HG03469 (cell line): ENCODE results near the gene JAG1.
"Not testable (repeated sequence)": the region's sequence is repeated elsewhere in the genome, so short reads cannot be mapped to it uniquely, and the experiment has no call there.

ENCODE experiments used
- ATAC-seq: cut with Tn5 transposase; IDR thresholded peaks from one replicate; pipeline ENCODE4 v1.9.1; 2021; ENCODE audit warnings: mild to moderate bottlenecking, moderate library complexity, moderate number of reproducible peaks; ENCODE audit not compliant: unreplicated experiment

JAG1 gene

DNA sequence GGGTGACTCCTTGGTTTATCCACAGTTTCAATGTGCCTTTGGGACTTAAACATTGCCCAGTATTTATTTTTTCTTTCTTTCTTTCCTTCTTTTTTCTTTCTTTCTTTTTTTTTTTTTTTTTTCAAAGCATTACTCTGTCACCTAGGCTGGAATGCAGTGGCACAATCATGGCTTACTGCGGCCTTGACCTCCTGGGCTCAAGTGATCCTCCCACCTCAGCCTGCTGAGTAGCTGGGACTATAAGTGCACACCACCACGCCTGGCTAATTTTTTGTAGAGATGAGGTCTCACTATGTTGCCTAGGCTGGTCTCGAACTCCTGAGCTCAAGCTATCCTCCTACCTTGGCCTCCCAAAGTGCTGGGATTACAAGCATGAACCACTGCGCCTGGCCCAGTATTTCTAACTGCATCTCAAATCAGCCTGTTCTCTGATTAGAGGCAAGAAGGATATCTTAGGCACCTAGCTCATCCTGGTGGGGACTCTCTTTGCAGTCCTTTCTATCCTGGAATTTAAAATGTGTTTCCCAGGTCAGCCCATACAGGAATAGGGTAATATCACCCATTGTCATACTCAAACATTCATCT lies 56.2 kb downstream of the JAG1 start:
- not testable (repeated sequence) for ATAC-seq

DNA sequence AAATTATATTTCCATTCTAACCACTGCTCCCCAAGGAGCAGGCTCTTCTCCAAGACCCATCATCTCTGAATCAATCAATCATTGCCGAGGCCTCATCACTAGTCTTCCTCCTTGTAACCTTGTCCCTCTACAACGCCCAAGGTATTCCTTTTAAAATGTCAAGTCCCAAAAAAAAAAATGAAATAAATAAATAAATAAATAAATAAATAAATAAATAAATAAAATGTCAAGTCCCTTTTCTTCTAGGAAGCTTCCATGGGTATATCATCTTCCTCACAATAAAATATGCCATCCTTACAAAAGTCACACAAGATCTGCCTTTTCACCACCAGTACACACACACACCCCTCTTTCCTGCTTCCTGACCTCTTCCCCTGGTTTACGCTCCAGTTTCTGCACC lies 57.6 kb downstream of the JAG1 start:
- ATAC-seq, result no peak

DNA sequence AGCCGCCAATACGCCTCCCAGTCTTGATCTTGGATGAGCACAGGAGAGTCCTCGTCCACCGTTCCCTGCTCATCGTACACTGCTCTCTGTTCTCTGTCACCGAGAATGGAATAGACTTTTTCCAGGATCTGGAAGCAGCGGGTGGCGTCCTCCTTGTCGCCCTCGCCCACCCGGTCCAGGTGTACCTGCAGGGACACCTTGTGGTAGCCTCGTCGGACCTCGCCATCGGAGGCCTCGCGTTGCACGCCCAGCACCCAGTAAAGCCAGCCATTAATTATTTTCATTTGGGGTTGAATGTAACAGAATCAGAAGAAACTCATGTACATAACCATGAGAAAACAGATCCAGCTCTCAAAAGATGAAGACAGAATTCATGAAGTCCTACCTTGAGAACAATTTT lies 59.9 kb downstream of the JAG1 start:
- ATAC-seq, result no peak

DNA sequence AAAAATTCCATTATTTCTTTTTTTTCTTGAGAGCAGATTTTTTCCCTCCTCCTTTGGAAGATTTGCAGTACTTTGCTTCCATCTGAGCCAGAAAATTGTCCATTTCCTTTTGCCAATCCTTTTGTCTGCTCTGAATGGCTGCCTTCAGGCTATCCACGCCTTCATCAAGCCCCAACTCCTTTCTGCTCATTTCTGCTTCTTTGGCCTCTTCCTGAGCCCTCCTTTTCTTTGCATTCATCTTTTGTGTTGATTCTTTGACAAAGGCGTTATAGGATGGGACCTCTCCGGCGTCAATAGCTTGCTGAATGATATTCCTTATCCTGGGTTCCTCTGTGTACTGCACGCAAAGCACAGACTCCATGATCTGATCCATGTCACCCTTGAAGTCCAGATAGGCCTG lies 60.4 kb downstream of the JAG1 start:
- ATAC-seq, result not testable (repeated sequence)

DNA sequence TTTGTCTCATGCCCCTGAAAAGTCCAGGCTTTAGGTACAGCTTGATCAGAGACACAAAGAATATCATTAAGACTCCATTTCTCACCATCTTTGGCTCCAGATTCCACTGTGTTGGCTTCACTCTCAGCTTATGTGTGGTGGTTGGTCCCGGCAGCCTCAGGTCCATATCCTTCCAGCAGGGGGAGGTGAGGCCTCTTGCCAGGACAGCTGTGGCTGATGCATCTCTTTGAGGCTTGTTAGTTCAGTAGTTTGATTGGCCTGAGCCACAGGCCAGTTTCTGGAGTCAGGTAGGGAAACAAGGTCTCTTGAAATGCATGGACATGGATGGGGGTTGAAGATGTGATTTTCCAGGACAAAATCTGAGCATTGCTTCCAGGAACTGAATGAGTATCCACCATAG lies 62.4 kb downstream of the JAG1 start:
- ATAC-seq, result no peak

DNA sequence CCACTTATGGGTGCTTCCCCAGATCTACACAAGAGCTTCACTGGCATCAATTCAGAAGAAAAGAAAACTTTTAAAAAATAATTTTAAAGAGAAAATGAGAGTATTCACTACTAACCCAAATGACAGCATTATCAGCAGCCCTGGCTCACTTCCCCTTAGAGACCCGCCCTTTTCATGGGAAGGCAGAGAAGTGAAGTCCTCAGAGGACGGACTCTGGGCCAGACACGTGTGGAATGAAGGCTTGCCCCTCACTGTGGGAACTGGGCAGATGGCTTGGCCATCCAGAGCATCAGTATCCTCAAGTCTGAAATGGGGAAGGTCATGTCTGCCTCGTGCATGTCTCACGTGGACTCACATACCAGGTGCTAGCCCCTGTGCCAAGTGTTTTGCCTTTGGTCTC lies 63.5 kb downstream of the JAG1 start:
- ATAC-seq, result no peak

DNA sequence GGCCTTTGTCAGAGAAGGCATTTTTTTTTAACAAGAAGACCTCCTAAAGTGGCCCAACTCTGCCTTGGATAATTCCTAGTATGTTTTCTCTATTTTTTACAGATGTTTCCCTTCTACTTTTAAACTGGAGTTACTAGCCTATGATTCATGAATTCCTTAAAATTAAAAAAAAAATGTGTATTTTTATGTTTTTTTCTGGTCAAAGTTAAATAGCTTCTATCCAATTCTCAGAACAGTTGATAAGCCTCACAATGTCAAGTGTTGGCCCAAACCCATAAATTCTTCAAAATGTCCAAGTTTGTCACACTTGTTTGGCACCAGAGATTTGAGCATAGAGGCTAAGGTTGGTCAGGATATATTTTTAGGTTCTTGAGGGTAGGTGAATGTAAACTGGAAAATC lies 64.0 kb downstream of the JAG1 start:
- no peak for ATAC-seq

DNA sequence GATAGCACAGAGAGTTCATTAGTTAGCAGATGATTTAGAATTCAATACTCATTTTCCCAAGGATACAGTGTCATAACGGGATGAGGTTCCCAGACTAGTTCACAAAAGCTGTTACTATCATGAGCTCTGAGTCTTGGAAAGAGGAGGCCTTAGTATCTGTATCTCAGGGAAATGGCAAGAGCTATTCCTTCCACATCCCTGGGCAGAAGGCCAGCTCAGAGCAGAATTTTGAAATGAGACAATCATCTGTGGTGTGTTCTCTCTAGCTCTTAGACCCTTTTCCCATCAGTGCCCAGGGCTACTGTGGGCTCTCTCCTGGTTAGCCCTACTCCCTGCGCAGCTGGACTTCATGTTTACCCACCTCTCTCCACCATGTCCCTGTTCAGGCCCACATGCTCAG lies 64.5 kb downstream of the JAG1 start:
- ATAC-seq, result no peak

DNA sequence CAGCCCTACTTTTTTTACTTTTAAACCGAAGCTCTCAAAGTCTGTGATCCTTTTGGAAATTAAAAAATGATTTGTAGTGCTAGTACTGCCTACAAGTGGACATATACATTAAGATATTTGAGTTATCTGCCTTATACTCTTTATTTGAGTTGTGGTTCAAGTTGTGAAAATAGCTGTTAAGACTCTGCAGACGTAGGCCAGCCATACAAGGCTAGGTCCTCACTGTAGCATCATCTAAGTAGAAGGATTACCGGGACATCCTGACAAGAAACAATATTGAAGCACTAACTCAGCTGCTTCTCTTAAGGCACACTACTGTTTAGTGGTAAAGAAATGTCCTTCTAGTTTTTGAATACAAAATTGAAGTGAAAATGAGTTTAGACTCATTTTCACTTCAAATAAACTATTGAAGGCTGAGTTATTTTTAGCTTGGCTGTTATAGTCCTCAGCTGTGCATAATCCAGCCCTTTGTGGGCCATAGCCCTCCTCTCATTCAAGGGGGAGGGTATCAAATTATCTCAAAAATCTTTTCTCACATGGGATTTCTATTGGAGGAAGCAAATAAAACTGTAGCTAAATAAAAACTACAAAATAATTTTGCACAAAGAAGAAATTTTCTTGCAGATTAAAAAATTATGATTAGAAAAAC lies 68.1 kb downstream of the JAG1 start:
- no peak for ATAC-seq

DNA sequence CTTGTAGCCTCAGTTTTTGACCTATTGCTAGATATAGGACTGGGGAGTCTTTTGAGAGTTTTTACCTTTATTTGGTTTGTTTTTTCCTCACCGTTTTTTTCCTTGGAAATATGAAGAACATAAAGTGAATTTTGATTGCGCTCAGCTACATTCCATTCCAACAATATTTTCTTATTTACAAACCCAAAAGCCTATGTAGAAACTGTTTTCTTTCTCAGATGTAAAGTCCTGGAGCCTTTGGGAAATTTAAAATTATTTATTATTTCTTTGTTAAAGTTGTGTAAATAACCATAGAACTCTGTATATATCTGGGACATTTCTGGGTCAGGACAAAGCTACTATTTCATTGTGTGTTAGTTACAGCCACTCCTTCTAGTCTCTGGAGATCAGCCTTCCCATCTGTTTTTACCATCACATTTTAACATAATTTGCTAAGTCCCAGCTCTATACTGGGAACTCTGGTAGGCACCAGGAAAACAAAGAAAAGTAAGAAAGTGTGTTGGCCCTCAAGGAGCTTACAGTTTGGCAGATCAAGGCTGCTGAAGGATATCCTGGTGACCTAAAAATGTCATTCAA lies 68.8 kb downstream of the JAG1 start:
- no peak for ATAC-seq

DNA sequence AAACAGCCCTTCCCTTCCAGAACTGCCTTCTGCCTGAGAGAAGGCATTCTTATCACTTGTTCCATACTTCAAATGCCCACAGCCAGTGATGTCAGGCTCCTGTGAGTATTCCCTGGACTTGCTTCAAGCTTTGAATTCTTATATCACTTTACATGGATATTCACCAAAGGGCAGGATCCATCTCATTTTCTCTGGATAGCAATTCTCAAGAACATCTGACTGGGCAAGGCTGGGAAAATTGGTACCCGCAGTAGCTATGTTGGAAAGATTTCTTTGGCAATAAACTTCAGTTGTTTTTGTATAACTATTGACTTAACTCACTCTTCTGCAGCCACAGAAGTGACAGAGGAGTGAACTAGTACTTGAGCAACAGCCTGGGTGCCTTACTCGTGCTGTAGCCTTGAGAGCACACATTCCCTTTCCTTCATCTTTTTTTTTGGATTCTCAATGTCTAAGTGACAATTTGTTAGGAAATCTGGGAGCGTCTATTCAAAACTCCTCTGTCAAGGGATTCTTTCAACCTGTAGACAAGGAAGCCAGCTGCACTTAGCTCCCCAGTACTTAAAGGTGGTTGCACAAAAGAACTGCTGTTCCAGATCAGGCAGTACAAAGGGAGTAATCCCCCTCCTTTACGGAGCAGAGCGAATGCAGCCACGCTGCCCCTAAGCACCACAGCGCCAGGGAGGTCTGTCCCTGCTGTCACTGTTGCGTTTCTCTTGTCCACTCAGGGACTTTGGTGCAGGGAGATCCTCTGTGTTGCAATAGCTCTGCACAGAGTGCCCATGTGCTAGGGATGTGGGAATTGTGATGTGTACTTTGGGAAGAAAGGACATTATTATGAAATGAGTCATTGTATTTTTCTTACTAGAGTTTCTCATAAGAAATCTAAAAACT lies 69.6 kb downstream of the JAG1 start:
- no peak for ATAC-seq

DNA sequence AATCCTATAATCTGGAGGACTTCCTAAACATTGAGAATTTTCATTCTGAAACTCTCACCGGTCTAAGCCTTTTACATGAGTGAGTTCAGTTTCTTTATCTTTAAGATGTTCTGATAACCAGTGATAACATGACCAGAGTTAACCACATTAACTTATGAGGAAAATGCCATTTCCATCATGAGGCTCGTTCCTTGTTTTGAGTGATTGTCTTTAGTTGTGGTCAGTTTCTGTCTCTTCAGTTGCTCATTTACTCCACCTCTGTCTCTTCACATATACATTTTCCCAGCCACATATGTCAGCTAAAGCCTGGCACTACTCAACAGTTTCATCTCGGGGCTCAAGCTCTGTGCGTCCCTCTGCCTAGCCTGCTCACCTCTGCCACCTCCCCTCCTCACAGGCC lies 70.4 kb downstream of the JAG1 start:
- no peak for ATAC-seq

DNA sequence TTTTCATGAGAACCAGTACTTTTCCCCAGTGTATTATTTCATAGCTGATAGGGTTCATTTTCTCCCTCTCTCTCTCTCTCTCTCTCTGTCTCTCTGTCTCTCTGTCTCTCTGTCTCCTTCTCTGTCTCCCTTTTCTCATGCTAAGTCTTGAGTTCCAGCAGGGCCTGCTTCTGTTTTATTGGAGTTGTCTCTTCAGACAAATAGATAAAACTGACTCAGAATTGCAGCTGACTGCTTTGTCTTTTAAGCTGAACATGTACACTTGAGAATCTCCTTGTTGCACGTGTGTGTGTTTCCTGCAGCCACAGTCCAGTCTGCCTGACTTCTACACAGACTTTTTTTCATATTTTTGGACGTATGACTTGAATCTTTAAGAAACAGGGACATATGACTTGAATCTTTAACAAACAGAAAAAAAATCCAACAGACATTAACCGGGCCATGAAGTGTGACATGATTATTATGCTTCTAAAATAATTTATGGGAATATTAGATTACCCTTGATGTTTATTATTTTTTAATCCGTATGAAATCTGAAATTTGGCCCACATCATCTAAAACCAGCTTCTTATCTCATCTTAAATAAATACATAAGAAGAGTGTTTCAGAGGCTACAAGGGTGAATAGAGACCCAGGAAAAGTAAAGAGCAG lies 71.5 kb downstream of the JAG1 start:
- ATAC-seq, result no peak

DNA sequence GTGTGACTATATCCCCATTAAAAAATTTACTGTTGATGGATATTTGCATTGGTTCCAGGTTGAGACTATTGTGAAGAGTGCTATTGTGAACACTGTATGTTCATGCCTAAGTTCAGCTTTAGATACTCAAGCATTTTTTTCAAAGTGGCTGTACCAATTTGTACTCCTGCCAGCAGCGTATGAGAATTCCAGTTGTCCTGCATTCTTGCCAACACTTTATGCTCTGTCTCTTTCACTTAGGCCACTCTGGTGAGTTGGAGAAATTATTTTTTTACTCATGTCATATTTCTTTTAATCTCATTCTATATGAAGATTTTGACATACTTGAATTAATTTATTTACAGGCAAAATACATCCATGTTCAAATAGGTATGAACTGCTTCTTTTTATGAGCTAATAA lies 76.2 kb downstream of the JAG1 start:
- no peak for ATAC-seq

DNA sequence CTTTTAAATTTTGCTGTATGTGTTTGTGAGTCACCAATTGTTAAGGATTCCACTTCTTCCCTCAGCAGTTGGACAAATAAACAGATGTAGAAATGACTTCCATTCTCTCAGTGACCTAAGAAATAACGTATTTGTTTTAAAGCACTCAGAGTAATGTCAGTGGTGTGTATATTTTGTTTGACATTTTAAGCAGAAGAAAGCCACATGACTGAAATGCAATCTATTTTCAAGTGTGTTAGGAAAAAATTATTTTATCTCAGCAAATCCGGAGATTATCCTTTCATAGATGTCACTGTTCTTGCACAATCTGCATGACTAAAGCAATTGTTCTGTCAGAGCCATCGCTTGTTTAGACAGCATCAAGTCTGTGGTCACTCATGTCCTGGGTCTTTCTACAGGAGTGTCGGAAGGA lies 77.1 kb downstream of the JAG1 start:
- ATAC-seq, result no peak

DNA sequence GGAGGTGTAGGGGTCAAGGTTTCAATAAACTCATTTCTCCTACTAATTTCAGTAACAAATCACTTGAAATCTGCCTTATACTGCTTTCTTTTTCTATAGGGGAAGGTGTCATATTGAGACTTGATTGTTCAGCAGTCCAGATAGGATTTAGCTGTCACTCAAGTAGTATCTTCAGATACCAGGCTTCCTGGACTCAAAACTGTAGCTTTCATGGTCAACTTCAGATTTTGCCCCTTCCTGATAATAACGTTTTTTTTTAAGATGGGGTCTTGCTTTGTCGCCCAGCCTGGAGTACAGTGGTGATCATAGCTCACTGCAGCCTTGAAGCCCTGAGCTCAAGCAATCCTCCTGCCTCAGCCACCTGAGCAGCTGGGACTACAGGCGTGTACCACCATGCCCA lies 77.8 kb downstream of the JAG1 start:
- no peak for ATAC-seq

DNA sequence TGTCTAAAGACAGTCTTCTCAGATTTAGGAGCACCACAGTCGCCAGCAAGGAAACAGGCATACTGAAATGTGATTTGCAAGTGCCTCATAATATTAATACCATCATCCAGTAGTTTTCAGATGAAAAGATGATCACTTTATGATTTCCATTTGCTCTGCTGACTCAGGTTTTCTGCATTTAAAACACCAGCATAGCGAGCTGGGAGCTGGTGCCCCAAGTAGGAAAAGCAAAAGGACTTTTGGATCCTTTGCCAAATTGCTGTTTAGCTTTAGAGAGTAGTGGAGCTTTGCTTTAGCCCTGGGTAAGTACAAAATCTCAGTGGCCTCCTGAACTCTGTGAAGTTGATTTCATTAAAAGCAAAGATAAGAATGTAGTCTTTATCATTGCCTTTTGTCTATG lies 78.5 kb downstream of the JAG1 start:
- no peak for ATAC-seq

DNA sequence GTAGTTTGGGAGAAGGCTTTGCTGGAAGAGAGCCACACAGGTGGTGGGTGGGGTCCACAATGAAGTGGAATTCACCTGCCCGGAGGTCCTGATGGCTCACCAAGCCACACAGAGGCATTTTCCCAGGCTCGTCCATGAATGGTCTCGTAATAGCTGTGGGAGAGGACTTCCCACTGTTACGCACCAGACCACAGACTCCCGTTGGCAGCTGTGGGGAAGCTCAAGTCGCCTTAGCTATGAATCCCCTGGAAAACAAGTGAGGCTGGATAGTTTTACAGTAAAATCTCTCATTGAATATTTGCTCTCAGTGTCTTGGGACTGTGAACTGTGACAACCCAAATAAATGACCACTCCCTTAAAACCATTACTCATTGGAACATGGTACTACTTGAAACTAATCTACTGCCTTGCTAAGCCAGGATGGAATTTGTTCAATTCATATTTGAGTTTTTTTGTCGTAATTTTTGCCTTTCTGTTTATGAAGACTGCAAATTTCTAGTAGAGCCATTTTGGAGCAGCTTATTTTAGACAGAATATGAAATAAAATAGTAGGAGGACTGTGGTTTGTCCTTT lies 79.4 kb downstream of the JAG1 start:
- no peak for ATAC-seq

DNA sequence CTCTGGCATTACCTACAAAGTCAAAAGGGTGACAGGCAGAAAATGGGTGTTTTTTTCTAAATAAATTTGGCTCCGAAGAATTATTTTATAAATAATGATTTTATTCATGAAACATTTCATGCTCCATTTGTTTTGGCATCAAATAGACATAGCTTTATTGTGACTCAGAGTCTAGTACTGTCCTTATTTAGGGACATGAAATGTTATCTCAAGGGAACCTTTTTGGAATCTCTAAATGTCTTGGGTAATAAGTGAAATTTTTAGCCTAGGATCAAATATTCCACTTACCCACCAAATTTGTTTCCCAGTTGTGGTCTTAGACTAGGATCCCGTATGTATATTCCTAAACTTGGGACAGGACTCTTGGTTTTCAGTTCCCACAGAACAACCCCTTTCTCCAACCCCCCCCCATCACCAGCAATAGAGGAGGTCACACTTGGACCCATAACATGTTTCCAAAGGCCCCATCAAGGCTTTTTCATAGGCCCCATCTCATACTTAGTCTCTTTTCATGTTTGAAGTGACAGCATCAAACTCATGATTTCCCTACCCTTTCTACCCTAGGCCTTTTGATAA lies 81.8 kb downstream of the JAG1 start:
- no peak for ATAC-seq

DNA sequence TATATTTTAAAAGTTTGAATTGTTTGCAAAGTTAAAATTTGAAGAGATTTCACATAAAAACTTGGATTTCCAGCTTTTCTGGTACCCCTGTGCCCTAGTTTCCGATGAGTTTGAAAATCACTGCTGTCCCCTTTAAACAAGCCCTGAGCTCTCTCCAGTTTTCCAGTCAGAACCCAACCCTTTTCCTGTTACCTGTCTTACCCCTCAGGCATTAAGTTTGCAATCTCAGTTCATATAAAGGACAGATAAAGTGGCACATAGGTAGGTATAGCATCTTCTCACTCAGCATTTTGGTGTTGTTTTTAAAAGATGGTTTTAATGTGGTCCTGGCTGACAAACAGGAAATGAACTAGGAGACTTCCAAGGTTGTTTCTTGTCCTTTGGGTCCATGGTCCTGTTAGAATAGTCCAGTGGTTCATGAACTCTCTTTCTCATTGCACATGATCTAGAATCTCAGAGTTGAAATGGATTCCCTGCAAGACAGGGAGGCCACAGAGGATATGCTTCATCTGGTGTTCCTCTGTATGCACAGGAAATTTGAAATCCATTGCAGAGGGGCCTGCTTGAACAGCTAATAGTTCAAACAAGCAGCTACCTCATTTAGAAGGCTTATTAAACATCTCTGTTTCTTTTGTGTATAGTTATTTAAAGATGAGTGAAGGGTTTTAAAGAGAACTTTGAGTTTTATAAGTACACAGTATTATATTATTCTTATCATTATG lies 82.7 kb downstream of the JAG1 start:
- ATAC-seq, result no peak
